SK-N-SH treated with all-trans-retinoic acid at 6 μM for 48 hours (cell line): ENCODE data around the gene FAM171A1.

Experiments used
- ATAC-seq: fragments of 200-7000 bp; cut with Tn5 transposase; 3 replicates; pipeline ENCODE4 v1.9.1; 2020; ENCODE audit warnings: mild to moderate bottlenecking, moderate library complexity
- ARNTL ChIP-seq: fragments of 450-650 bp; formaldehyde crosslinking; IDR thresholded peaks from 2 replicates; pipeline ENCODE4 v1.5.0; 2020; ENCODE audit warnings: low read depth, mild to moderate bottlenecking, moderate library complexity, borderline replicate concordance
- BACH2 ChIP-seq: fragments of 250-450 bp; sonication (Bioruptor Pico); IDR thresholded peaks from 2 replicates; pipeline ENCODE4 v1.9.0; 2021; ENCODE audit warnings: mild to moderate bottlenecking, borderline replicate concordance
- CSDC2 ChIP-seq: fragments of 250-450 bp; sonication (Bioruptor Pico); IDR thresholded peaks from 2 replicates; pipeline ENCODE4 v1.5.0; 2020; ENCODE audit warnings: mild to moderate bottlenecking, moderate library complexity
- ESRRG ChIP-seq: fragments of 250-450 bp; sonication (Bioruptor Pico); IDR thresholded peaks from 2 replicates; pipeline ENCODE4 v1.6.1; 2021; ENCODE audit warnings: mild to moderate bottlenecking
- GLIS3 ChIP-seq: fragments of 250-450 bp; sonication (Bioruptor Pico); IDR thresholded peaks from 2 replicates; pipeline ENCODE4 v1.5.0; 2020; ENCODE audit warnings: mild to moderate bottlenecking, moderate library complexity
- ISL1 ChIP-seq: fragments of 250-450 bp; sonication (Bioruptor Pico); IDR thresholded peaks from 2 replicates; pipeline ENCODE4 v2.1.2; 2022; ENCODE audit warnings: mild to moderate bottlenecking, moderate library complexity
- OSR1 ChIP-seq: fragments of 250-450 bp; sonication (Bioruptor Pico); IDR thresholded peaks from 2 replicates; pipeline ENCODE4 v1.8.0; 2022; ENCODE audit warnings: moderate library complexity, mild to moderate bottlenecking, inconsistent platforms
- PPARA ChIP-seq: fragments of 250-450 bp; sonication (Bioruptor Pico); IDR thresholded peaks from 2 replicates; pipeline ENCODE4 v1.5.0; 2020; ENCODE audit warnings: mild to moderate bottlenecking, borderline replicate concordance
- RARB ChIP-seq: fragments of 250-450 bp; sonication (Bioruptor Pico); IDR thresholded peaks from 2 replicates; pipeline ENCODE4 v1.8.0; 2021; ENCODE audit warnings: mild to moderate bottlenecking, moderate library complexity
- SNAI2 ChIP-seq: fragments of 250-450 bp; sonication (Bioruptor Pico); IDR thresholded peaks from 2 replicates; pipeline ENCODE4 v1.5.0; 2020; ENCODE audit warnings: mild to moderate bottlenecking, moderate library complexity
- TCF4 ChIP-seq: fragments of 250-450 bp; sonication (Bioruptor Pico); IDR thresholded peaks from 2 replicates; pipeline ENCODE4 v1.8.0; 2021; ENCODE audit warnings: mild to moderate bottlenecking, moderate library complexity, borderline replicate concordance
- TOX ChIP-seq: fragments of 250-450 bp; sonication (Bioruptor Pico); IDR thresholded peaks from 2 replicates; pipeline ENCODE4 v1.8.0; 2021; ENCODE audit warnings: mild to moderate bottlenecking, moderate library complexity, borderline replicate concordance
- ZC3H10 ChIP-seq: fragments of 250-450 bp; sonication (Bioruptor Pico); IDR thresholded peaks from 2 replicates; pipeline ENCODE4 v1.5.1; 2021; ENCODE audit warnings: mild to moderate bottlenecking, moderate library complexity
- ZFP3 ChIP-seq: fragments of 250-450 bp; sonication (Bioruptor Pico); IDR thresholded peaks from 2 replicates; pipeline ENCODE4 v1.5.0; 2020; ENCODE audit warnings: mild to moderate bottlenecking, moderate library complexity
- ZFP30 ChIP-seq: fragments of 450-650 bp; formaldehyde crosslinking; IDR thresholded peaks from 2 replicates; pipeline ENCODE4 v1.5.0; 2022; ENCODE audit warnings: mild to moderate bottlenecking, moderate library complexity
- ZNF565 ChIP-seq: fragments of 450-650 bp; formaldehyde crosslinking; conservative IDR thresholded peaks from 2 replicates; pipeline ENCODE4 v1.5.0; 2020; ENCODE audit warnings: low read depth, mild to moderate bottlenecking, moderate library complexity
- ZNF70 ChIP-seq: fragments of 450-650 bp; formaldehyde crosslinking; IDR thresholded peaks from 2 replicates; pipeline ENCODE4 v1.5.0; 2020; ENCODE audit warnings: mild to moderate bottlenecking, moderate library complexity
- ZNF8 ChIP-seq: fragments of 450-650 bp; formaldehyde crosslinking; IDR thresholded peaks from 2 replicates; pipeline ENCODE4 v1.5.0; 2020; ENCODE audit warnings: mild to moderate bottlenecking, moderate library complexity
- TF ChIP-seq, protein P1 (sequence below): fragments of 250-450 bp; sonication (Bioruptor Pico); IDR thresholded peaks from 2 replicates; pipeline ENCODE4 v1.8.0; 2020; ENCODE audit warnings: mild to moderate bottlenecking, moderate library complexity, borderline replicate concordance
- TF ChIP-seq, protein P2 (sequence below): fragments of 250-450 bp; sonication (Bioruptor Pico); IDR thresholded peaks from 2 replicates; pipeline ENCODE4 v1.5.1; 2021; ENCODE audit warnings: mild to moderate bottlenecking, moderate library complexity
- TF ChIP-seq, protein P3 (sequence below): fragments of 250-450 bp; sonication (Bioruptor Pico); IDR thresholded peaks from 2 replicates; pipeline ENCODE4 v1.5.1; 2020; ENCODE audit warnings: low read depth, mild to moderate bottlenecking, moderate library complexity
- TF ChIP-seq, protein P4 (sequence below): fragments of 250-450 bp; sonication (Bioruptor Pico); IDR thresholded peaks from 2 replicates; pipeline ENCODE4 v1.8.0; 2021; ENCODE audit warnings: low read depth, mild to moderate bottlenecking, moderate library complexity, borderline replicate concordance
- TF ChIP-seq, protein P5 (sequence below): fragments of 250-450 bp; sonication (Bioruptor Pico); IDR thresholded peaks from 2 replicates; pipeline ENCODE4 v1.5.0; 2020; ENCODE audit warnings: mild to moderate bottlenecking, moderate library complexity

Gene FAM171A1

DNA sequence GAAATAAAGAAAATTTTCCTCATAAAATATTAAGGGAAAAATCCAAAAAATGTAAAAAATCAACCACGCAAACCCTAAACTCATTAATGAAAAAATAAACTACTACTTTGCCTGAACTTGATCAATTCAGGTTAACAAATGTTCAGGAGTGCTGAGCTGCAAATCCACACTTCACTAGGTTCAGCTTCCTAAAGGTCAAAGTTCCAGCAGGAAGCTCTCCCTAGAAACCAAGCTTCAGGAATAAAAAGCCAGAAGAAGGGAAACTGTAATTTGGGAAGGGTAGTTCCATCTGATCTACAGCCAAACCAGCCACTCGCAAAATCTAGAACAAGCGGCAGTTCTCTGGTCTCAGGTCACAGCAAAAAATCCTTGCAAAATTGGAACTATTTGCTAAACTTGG, 194.8 kb downstream of the FAM171A1 start:
- ATAC-seq: no peak
- TF ChIP-seq GLIS3 (no peak), CSDC2 (CRISPR knock-in tag) (no peak), TOX (CRISPR knock-in tag) (no peak), ZFP3 (CRISPR knock-in tag) (no peak)
- TF ChIP-seq, protein P1, sequence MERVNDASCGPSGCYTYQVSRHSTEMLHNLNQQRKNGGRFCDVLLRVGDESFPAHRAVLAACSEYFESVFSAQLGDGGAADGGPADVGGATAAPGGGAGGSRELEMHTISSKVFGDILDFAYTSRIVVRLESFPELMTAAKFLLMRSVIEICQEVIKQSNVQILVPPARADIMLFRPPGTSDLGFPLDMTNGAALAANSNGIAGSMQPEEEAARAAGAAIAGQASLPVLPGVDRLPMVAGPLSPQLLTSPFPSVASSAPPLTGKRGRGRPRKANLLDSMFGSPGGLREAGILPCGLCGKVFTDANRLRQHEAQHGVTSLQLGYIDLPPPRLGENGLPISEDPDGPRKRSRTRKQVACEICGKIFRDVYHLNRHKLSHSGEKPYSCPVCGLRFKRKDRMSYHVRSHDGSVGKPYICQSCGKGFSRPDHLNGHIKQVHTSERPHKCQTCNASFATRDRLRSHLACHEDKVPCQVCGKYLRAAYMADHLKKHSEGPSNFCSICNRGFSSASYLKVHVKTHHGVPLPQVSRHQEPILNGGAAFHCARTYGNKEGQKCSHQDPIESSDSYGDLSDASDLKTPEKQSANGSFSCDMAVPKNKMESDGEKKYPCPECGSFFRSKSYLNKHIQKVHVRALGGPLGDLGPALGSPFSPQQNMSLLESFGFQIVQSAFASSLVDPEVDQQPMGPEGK: no peak
- TF ChIP-seq, all 23 proteins: peak for 0

DNA sequence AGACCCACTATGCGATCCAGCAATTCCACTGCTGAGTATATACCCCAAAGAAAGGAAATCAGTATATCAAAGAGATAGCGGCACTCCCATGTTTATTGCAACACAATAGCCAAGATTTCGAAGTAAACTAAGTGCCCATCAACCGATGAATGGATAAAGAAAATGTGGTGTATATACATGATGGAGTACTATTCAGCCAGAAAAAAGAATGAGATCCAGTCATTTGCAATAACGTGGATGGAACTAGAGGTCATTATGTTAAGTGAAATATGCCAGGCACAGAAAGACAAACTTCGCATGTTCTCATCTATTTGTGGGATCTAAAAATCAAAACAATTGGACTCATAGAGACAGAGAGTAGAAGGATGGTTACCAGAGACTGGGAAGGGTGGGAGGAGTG, 195.5 kb downstream of the FAM171A1 start:
- no peak for TF ChIP-seq ZC3H10
- TF ChIP-seq TCF4 (CRISPR knock-in tag): no peak
- TF ChIP-seq ZFP3 (CRISPR knock-in tag): no peak
- no peak for TF ChIP-seq ISL1 (CRISPR knock-in tag)
- TF ChIP-seq ESRRG (CRISPR knock-in tag): no peak
- no peak for TF ChIP-seq ZFP30 (CRISPR knock-in tag)
- no peak for TF ChIP-seq BACH2 (CRISPR knock-in tag)
- TF ChIP-seq ARNTL (CRISPR knock-in tag): no peak
- TF ChIP-seq, protein P2, sequence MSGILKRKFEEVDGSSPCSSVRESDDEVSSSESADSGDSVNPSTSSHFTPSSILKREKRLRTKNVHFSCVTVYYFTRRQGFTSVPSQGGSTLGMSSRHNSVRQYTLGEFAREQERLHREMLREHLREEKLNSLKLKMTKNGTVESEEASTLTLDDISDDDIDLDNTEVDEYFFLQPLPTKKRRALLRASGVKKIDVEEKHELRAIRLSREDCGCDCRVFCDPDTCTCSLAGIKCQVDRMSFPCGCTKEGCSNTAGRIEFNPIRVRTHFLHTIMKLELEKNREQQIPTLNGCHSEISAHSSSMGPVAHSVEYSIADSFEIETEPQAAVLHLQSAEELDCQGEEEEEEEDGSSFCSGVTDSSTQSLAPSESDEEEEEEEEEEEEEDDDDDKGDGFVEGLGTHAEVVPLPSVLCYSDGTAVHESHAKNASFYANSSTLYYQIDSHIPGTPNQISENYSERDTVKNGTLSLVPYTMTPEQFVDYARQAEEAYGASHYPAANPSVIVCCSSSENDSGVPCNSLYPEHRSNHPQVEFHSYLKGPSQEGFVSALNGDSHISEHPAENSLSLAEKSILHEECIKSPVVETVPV (CRISPR knock-in tag): no peak
- TF ChIP-seq ZNF8 (CRISPR knock-in tag): no peak
- TF ChIP-seq RARB (CRISPR knock-in tag): no peak
- TF ChIP-seq, protein P1: no peak
- TF ChIP-seq ZNF70 (CRISPR knock-in tag): no peak
- no peak for TF ChIP-seq OSR1 (CRISPR knock-in tag)
- no peak for TF ChIP-seq TOX (CRISPR knock-in tag)
- no peak for TF ChIP-seq ZNF565
- TF ChIP-seq SNAI2: no peak
- TF ChIP-seq, protein P3, sequence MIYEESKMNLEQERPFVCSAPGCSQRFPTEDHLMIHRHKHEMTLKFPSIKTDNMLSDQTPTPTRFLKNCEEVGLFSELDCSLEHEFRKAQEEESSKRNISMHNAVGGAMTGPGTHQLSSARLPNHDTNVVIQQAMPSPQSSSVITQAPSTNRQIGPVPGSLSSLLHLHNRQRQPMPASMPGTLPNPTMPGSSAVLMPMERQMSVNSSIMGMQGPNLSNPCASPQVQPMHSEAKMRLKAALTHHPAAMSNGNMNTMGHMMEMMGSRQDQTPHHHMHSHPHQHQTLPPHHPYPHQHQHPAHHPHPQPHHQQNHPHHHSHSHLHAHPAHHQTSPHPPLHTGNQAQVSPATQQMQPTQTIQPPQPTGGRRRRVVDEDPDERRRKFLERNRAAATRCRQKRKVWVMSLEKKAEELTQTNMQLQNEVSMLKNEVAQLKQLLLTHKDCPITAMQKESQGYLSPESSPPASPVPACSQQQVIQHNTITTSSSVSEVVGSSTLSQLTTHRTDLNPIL (CRISPR knock-in tag): no peak
- TF ChIP-seq CSDC2 (CRISPR knock-in tag): no peak
- ATAC-seq: no peak

DNA sequence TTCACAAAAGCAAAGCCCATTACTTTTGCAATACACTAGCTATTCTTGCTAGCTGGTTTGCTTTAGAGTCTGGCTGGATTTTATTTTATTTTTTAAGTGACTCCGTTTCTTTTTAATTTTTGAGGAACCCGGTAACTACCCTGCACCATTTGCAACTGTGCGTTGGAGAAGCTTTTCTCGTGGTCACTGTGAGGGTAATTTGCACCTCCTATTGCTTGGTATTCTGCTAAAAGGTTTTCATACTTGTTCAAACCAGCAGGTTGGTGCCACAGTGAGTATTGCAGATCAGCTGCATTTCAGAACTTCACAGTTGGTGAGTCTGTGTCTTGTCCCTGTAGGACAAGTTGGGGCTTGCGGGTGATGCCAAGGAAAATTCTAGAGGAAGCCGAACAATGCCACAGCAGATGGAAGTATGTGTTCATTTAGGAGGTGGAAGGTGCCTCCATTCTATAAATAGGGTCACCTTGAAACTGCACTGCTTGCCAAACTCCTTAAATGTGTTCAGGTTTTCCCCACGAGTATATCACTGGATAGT, 198.7 kb downstream of the FAM171A1 start:
- ATAC-seq: no peak
- TF ChIP-seq TCF4 (CRISPR knock-in tag) (no peak), ZNF70 (CRISPR knock-in tag) (no peak), ARNTL (CRISPR knock-in tag) (no peak), ZFP30 (CRISPR knock-in tag) (no peak), RARB (CRISPR knock-in tag) (no peak), PPARA (CRISPR knock-in tag) (no peak), ZNF8 (CRISPR knock-in tag) (no peak), ISL1 (CRISPR knock-in tag) (no peak), ESRRG (CRISPR knock-in tag) (no peak), ZNF565 (no peak), SNAI2 (no peak), GLIS3 (no peak)
- TF ChIP-seq, protein P3 (CRISPR knock-in tag): no peak
- TF ChIP-seq, protein P4, sequence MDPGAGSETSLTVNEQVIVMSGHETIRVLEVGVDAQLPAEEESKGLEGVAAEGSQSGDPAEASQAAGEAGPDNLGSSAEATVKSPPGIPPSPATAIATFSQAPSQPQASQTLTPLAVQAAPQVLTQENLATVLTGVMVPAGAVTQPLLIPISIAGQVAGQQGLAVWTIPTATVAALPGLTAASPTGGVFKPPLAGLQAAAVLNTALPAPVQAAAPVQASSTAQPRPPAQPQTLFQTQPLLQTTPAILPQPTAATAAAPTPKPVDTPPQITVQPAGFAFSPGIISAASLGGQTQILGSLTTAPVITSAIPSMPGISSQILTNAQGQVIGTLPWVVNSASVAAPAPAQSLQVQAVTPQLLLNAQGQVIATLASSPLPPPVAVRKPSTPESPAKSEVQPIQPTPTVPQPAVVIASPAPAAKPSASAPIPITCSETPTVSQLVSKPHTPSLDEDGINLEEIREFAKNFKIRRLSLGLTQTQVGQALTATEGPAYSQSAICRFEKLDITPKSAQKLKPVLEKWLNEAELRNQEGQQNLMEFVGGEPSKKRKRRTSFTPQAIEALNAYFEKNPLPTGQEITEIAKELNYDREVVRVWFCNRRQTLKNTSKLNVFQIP (CRISPR knock-in tag): no peak
- TF ChIP-seq, protein P5, sequence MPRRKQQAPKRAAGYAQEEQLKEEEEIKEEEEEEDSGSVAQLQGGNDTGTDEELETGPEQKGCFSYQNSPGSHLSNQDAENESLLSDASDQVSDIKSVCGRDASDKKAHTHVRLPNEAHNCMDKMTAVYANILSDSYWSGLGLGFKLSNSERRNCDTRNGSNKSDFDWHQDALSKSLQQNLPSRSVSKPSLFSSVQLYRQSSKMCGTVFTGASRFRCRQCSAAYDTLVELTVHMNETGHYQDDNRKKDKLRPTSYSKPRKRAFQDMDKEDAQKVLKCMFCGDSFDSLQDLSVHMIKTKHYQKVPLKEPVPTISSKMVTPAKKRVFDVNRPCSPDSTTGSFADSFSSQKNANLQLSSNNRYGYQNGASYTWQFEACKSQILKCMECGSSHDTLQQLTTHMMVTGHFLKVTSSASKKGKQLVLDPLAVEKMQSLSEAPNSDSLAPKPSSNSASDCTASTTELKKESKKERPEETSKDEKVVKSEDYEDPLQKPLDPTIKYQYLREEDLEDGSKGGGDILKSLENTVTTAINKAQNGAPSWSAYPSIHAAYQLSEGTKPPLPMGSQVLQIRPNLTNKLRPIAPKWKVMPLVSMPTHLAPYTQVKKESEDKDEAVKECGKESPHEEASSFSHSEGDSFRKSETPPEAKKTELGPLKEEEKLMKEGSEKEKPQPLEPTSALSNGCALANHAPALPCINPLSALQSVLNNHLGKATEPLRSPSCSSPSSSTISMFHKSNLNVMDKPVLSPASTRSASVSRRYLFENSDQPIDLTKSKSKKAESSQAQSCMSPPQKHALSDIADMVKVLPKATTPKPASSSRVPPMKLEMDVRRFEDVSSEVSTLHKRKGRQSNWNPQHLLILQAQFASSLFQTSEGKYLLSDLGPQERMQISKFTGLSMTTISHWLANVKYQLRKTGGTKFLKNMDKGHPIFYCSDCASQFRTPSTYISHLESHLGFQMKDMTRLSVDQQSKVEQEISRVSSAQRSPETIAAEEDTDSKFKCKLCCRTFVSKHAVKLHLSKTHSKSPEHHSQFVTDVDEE (CRISPR knock-in tag): no peak
- TF ChIP-seq, protein P1: no peak
